ENCODE results near the gene IMPDH1.

IMPDH1 gene

DNA sequence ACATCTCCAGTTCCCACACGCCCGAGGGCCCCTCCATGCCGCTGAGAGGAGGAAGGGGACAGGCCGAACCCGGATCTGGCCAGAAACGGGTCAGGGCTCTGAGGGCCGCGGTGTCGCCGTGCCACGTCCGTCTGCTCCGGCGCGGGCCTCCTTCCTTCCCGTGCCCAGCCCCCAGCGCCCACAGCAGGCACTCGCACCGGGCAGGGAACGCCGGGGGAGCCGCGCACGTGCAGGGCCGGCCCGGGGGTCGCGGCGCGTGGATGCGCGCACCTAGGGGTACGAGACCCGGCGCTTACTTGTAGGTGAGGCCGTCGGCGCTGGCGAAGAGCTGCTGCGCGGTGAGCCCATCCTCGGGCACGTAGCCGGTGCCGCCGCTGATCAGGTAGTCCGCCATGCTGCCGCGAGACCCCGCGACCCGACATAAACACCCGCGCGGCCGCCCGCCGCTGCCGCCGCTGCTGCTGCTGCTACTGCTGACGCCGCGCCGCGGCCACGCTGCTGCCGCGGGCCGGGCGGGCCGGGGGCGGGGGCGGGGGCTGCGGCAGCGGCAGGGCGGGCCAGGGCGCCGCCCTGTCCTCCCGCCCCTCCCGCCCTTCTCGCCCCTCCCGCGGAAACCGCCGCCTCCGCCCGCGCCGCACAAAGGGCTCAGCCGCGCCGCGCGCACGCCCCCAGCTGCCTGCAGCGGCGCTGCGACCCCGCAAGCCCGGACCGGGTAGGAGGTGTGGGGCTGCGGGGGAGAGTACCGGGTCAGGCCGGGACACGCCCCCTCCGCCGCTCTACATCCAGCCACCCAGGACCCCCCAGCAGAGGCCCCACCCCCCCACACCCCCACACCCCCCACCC lies 4.1 kb downstream of the IMPDH1 start:
- DNase-seq (ENCODE audit: low spot score): peak; percentile 33

DNA sequence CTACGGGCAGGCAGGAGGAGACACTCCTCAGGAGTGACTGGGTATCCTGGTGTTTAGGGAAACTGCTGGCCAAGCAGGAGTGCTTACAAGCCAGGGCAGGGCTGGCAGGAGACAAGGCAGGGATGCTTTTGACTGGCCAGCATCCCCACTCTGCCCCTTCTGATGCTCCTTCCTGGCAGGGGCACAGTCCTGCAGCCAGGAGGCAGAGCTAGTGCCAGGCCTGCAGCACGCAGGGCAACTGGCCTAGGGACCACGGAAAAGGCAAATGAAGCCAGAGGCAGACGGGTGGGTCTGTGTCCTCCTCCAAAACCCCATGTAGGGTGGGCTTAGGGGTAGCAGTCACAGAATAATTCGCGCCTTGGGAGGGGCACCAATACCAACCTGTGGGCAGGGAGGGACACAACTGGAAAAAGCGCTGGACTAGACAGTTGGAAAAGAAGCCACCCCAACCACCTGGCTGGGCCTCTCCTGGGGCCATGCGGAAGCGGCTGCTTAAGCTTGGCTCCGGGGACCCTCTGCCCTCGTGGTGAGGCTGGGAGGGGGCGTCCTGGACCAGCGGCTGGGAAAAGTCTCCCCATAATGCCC lies 4.8 kb downstream of the IMPDH1 start:
- DNase-seq (ENCODE audit: low spot score): peak; percentile 18

DNA sequence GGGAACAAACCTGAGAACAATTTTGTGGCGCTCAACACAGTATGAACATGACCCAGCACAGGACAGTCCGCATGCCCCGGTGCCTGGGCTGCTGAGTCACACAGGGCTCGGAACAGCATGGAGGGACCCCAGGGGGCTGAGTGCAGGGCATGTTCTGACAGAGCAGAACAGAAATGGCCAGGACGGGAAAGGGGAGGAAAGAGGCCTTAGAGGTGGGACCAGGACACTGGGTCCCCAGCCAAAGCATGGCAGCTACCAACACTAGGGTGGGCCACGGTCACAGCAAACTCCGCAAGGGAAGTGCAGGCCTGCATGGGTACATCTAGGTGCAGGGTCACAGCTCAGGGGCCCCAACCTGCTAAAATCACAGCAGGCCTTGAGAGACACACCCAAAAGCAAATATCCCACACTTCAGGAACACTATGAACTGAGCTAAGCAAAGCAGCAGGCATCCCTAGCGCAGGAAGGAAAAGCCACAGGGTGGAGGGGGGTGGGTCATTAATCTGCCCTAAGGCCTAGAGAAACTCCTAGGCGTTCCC lies 5.6 kb downstream of the IMPDH1 start:
- DNase-seq (ENCODE audit: low spot score): no peak

DNA sequence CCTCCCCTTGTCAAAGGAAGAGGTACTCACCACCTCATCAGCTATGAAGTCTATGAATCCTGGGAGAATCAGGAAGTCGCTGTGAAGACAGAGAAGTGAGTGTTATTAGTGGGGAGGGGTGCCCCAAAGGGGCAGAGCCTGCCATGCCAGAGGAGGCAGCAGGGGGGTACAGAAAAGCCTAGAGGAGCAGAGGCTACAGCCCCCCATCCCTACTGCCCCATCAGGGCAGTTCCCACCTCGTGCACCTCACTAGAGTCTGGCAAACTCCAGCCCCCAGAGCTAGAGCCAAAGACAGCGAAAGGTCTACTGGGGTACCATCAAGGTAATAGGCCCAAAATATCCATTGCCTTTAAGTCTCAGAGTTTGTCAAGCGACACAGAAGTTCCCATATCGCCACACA lies 6.1 kb downstream of the IMPDH1 start:
- DNase-seq (ENCODE audit: low spot score): no peak

DNA sequence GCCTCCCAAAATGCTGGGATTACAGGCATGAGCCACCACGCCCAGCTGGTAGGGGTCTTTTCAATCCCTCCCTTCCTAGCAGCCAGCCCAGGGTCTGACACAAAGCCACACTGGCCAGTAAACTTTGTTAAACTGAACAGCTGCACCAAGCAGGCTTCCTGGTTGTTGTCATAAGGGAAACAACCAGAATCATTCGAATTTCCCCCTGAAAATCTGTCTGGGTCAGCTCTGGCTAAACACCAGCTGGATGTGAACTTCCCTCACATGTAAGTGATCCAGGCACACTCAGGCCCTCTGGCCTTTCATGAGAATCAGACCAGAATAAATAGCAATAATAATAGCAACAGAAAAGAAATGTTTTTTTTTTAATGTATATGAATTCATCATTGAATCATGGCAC lies 7.4 kb downstream of the IMPDH1 start:
- DNase-seq (ENCODE audit: low spot score): no peak

DNA sequence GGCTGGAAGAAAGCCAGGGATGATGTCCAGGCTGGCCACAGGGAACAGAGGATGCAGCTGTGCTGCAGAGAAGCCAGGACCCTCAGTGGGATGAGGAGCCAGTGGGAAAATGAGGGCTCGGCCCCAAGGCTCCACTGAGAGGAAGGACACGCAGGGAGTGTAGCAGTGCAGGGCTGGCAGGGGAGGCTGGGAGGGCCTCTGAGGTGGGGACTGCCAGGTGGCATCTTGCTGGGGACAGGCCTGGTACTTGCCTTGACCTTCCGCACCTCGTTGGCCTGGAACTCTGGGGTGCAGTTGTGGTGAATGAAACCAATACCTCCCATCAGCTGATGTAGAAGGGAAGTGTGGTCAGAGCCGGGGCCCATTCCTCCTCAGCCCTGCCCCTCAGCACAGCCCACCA lies 9.2 kb downstream of the IMPDH1 start:
- no peak for DNase-seq (ENCODE audit: low spot score)

DNA sequence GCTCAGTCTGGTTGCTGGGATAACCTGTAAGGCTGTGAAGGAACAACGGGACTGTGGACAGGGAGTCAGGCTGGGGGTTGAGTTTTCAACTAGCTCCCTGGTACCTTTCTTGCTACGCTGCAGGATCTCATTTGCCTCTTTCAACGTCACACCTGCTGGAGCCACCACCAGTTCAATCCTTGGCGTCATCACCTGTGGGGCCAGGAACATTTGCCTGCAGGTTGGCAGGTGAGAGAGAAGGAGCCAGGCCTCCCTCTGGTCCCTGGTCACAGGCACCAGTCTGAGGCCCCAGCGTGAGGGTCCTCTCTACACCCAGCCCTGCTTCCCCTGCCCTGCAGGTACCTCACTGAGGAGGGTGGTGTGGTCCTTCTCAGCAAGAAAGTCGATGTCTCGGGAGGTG lies 9.8 kb downstream of the IMPDH1 start:
- DNase-seq (ENCODE audit: low spot score): no peak

DNA sequence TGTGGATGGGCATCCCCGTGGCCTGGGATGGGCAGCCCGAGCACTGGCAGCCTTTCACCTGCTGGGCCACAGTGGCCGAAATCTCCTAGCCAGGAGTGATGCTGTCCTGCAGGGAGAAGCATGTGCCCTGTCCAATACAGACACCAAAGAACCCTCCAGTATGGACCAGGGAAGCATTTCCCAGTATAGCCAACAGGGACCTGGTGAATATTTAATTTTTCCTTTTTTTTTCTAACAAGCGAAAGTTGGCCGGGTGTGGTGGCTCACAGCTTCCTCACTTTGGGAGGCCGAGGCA lies 11.0 kb downstream of the IMPDH1 start:
- no peak for DNase-seq (ENCODE audit: low spot score)

DNA sequence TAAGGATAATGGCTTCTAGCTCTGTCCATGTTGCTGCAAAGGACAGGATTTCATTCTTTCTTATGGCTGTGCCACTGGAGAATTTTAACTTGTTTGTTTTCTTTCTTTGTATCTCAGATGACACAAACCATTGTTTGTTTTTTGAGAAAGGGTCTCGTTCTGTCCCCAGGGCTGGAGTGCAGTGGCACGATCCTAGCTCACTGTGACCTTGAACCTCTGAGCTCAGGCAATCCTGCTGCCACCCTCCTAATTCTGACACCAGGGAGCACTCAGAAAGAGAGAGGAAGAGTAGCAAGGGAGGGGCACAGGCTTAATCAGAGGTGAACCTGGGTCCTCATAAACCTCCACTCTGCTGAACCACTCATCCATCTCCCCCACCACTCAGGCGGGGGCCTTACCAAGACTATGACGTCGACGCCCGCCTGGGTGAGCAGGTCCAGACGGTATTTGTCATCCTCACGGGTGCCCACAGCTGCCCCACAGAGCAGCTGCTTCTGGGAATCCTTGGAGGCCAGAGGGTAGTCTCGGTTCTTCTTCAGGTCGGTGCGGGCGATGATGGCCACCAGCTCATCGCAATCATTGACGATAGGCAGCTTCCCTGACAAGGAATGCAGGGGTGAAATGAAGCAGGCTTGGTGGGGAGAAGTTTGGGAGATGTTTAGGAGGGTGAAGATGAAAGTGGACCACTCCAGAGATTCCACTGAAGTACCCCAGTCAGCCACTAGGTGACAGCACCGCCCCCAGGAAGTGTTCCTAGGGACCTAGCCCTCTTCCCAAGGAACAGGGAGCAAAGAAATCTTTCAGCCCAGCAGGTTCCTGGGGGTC lies 11.6 kb downstream of the IMPDH1 start:
- peak; percentile 22 for DNase-seq (ENCODE audit: low spot score)

DNA sequence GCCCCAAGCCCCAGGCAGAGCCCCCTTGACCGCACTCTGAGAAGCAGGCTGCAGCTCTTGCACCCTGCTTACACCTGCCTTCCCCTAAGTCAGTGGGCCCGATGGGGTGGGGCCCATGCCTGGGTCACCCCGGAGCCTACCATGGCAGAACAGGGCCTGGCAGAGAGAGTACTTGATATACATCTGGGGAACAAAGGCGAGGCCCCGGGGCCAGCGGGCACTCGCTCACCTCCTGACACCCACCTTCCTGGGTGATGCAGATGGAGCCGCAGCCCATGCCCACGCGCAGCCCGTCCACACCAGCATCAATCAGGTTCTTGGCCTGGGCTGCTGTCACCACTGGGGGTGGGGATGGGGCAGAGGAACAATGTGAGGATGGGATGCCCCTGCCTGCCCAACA lies 13.4 kb downstream of the IMPDH1 start:
- DNase-seq (ENCODE audit: low spot score): no peak

DNA sequence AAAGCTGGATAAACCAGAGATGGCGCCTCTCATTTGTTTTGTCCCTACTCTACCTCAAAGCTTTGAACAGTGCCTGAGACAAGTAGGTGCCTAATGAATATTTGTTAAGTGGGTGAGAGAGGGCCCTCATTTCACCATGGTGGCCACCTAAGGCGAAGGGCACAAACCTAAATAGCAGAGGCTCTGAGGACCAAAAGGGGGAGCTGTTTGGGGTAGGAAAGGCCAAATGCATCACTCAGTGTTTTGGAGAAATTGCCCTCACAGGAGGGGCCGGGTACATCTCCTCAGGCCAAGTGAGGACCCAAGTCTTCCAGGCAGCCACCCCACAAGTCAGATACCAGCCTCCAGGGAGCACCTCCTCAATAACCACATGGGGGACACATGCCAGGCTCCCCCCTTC lies 14.0 kb downstream of the IMPDH1 start:
- no peak for DNase-seq (ENCODE audit: low spot score)

DNA sequence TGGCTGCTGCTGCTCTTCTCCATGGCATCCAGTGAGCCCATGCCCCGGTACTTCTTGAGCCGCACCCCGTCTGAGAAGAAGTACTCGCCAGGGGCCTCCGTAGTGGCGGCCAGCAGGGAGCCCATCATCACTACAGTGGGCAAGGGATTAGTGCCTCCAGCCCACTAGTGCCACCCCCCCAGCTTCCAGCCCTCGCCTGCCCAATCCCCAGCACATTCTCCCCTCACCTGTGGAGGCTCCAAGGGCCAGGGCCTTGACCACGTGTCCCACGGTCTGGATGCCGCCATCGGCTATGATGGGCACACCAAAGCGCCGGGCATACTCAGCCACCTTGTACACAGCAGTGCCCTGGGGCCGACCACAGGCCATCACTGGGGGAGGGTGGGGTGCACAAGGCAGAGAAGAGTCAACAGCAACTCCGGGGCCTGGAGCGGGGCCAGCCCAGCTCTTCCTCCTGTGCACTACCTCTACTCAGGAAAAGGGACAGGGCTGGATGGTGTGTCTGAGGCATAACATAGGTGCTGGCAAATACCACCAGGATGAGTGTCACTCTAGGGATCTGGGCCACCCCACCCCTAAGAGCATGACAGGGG lies 14.8 kb downstream of the IMPDH1 start:
- DNase-seq (ENCODE audit: low spot score): no peak

DNA sequence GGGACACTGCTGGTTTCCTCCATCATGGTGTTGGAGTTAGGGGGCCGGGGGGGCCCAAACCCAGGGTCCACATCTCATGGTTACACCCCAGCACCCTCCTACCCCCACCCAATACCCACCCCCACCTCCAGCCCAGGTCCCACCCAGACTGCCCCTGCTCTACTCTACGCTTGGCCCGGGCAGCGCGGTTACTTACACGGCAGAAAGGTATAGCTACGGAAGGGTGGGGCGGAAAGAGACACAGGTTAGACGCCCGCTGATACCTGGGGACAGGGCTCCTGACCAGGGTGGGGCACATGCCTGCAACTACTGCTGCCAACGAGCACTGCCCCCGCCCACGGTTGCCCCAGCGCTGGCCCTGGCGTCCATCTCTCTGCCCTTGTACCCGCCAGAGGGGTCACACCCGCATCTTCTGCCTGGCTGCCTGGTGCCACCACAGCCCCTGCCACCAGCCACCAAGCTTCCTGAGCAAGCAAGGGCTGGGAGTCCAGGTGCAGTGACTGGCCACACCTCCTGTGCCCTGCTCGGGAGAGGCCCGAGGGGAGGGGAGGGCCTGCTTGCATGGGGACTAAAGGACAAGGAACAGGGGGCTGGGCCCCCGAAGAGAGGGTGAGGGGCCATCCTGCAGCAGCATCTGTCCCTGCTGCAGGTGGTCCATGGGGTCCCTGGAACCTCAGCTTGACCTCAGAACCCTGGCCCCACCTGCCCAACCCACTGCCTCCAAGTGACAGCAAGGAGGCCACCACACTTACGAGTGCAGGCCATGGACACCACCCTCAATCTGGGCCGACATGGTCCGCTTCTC lies 16.1 kb downstream of the IMPDH1 start:
- DNase-seq (ENCODE audit: low spot score): no peak

DNA sequence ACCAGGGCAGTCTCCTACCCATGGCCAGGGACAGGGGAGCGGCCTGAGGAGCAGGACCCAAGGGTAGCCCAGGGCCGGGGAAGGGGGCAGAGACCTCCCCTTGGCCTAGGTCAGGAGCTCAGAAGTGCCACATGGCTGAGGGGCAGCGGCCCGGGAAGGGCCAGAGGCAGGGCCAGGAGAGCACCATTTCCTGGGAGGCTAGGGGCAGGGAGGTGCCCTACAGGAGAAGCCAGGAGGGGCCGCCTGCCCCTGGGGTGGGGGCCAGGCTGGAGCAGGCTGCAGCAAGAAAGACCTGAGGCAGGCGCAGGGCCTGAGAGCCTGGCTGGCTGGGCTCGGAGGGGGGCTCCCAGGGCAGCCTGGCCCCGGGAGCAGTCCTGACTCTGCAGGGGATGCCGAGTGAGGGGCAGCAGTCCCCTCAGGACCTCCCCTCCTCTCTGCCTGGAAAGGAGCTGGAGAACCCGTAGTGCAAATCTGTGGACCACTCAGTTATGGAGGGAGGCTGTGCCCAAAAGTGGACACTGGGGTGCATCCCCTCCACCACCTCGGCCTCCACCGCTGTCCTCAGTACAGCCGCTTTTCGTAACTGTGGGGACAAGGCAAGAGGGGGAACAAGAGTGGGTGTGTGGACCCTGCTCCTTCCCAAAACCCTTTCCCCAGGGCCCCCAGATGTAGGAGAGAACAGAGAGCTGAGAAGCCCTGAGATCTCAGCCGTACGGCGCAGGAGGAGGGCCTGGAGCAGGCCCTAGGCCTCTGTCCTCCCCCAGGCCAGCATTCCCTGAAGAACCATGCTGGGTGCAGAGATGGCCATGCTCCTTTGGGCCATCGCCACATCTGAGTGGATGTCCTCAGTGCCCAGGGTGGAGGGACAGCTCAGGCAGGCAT lies 17.1 kb downstream of the IMPDH1 start:
- DNase-seq (ENCODE audit: low spot score): no peak

DNA sequence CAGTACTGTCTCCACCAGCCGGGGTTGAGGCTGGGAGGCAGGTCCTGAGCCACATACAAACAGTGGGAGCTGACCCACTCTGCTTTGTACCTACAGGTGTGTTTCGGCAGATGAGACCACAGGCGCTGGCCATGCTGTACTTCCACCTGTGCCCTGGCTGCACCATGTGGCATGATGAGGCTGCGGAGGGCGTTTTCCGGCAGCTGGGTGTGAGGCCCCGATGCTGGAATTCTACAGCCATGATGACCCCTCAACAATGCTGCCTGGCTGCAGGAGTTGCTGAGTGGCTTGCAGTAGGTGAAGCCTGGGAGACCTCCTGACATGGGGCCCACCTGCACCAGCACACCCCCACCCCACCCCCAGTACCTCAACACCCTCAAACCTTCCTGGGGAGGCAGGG lies 18.0 kb downstream of the IMPDH1 start:
- DNase-seq (ENCODE audit: low spot score): no peak

DNA sequence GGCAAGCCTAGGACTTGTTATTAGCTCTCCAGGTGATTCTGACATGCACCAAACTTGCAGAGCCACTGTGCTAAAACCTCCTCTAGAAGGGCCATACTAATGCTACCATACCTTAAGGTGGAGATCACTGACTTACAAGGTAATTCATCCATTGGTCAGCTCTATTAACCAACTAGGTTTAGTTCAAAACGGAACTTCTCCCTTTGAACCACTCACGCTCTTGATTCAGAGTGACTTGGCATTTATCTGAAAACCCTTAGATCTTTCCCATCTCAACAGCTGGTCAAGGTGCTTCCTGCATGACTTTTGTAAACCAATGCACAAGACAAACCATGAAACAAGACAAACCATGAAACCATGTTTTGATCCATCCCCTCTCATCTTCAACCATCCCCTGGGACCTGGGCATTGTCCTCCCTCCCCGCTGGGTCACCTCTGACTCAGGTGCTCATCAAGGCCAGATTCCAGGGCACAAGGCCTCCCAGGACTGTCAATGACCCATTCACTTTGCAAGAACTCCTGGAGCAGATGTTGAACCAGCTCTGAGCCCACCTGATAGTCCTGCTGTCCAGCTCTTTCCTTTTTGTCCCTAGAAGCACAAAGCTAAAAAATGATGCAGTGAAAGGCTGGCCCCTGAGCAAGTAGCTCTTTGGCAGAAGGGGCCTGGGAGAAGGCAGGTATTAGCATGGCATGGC lies 18.8 kb downstream of the IMPDH1 start:
- DNase-seq (ENCODE audit: low spot score): no peak

DNA sequence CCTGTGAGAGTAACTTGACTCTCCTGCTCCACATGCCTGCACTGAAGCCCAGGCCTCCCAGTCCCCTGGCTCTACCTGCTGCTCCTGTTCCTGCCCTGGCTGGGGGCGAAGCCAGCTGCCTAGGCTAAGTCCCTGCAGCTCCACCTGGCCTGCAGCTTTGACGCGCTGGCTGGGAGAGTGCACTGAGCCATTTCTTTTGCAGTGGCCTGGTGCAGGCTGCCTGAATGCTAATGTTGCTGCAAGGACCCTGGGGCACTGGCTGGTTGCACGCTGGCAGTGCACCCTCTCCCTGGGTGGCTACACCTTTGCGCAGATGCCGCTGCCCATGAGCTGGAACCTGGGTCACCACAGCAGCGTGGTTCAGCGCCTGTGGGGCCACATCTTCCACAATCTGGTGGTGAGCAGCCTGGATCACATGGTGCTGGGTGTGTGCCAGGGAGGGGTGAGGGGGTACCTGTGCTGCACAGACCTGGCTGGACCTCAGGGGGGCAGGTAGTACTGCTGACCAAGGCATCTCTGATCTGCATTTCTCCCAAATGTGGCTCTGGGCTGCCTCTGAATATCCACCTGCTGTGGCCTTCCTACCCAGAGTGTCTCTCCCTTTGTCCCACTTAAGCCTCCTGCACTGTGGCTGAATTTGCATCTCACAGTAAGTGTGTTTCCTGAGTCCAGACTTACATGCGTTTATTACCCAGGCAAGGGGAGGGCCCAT lies 20.0 kb downstream of the IMPDH1 start:
- DNase-seq (ENCODE audit: low spot score): no peak

DNA sequence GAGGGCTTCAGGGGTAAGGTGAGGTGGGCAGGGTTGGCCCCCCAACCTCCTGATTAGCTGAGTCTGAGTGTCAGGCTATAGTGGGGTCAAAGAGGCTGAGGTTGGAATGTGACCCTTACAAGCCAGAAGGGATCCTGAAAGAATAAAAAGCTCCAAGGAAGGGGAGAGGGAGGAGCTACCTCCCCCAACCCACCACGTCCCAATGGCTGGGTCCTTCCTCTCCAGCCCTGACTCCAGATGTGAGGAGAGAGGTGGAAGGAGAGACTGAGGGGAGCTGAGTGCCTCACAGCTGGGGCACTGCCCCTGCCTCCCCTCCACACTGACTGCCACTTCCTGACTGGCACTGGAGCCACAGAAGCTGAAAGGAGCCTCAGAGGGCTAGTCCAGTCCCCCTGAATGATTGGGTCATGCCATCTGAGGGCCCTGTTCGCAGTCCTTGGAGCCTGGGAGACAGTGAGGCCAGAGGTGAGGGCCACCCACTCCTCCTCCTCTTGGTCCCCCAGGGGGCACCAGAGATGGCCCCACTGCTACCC lies 20.6 kb downstream of the IMPDH1 start:
- no peak for DNase-seq (ENCODE audit: low spot score)

DNA sequence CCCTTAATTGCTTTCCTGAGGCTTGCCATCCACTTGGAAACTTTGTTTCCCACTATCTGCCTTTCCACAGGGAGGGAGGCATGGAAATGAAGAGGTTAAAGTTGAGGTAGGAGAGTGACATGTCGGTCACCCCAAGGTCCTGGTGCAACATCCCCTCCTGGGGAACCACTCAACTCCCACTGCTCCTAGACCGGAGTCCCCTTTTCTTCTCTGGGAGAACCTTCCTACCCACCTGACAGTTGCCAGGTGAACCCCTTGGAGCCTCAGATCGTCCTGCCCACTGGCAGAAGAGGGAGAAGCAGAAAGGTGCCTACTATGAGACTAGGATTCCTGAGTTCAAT lies 21.7 kb downstream of the IMPDH1 start:
- DNase-seq (ENCODE audit: low spot score): no peak

All from activated CD4-positive, alpha-beta T cell treated with anti-CD3 and anti-CD28 coated beads, Interleukin-2, Interleukin-4, amounts not matched to agents 100 ng/mL and 50 ng/mL, durations not matched to agents 16 hours and 8 hours (primary cell).